Thoracic aorta endothelial cell (primary cell): Measurements from ENCODE around the gene MXRA5. TPM values are rescaled to one million over a fixed set of nuclear protein-coding genes. Genes with fewer than 3 reads are reported as not detected.

Source experiments
- total RNA-seq: library from RNA; depleted of rRNA; stranded (reverse); fragments of >200 nt; gene quantifications from 2 replicates; pipeline ENCODE4 v1.2.3, GENCODE V29; 2012

MXRA5 gene
- total RNA-seq, result under 0.01 TPM in 2 replicates

DNA sequence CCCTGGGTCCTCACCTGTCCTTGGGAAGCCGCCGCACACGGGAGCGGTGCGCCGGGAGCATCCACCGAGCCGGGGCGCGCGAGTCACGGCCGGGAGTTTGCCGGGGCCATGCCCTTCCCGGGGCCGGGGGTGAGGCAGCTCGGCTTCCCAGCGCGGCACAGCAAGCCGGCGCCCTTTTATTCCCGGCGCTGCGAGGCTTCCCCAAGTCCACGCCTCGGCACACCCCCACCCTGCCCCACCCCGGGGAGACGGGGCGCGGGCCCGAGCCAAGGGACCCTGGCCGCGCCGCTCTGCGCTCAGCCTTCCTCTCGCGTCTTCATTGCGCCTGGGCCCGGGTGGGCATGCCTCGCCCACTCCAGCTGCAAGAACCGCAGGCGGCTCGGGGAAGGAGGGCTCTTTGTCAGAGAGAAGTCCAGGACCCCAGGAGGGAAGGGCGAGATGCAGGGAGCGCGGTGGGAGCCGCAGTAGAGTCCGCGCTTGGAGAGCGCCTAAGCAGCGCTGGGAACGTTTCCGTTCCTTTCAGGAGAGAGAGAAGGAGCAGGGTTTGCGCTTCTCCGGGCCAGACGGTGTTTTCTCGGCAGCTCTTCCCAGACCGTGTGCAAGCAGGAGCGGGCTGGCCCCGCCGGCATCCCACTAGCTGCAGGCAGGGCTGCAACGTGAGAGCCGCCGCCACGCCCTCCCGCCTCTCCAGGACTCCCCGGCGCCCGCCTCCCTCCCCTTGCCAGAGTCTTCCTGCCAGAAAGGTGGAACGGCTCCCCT lies at the start of gene MXRA5:
Gene MXRA5, minus strand, starts transcription at position 152 of the 759 bp plus-strand sequence. CDS start 2,819 bp downstream, outside the sequence.

